Measurements from ENCODE around the gene ZNF445.

GRCh38 chr3:44402548-44402947 lies 74.9 kb downstream of the ZNF445 start:
- TF ChIP-seq POLR2A (IDR thresholded peaks at IDR 0.05; ENCODE audit: low read depth, low read length) (no peak), POLR2AphosphoS5 (IDR thresholded peaks at IDR 0.05; ENCODE audit: low read depth, low read length) (no peak), TAF1 (IDR thresholded peaks at IDR 0.05; ENCODE audit: borderline replicate concordance, low read depth, low read length) (no peak)

Data from GM12892 (cell line).